Prostate gland (tissue), 2 donors: ENCODE measurements around the gene PDE9A. TPM values are rescaled to one million over a fixed set of nuclear protein-coding genes. Genes with fewer than 3 reads are reported as not detected.

Source experiments
- DNase-seq: peaks from one replicate; pipeline ENCODE4 v3.0.0-alpha.2; 2019; ENCODE audit warnings: low spot score
- H3K27ac ChIP-seq, 2 donors: fragments of 200-600 bp; sonication (generic); 2 replicates each; pipeline ENCODE4 v1.5.1; 2017 to 2019
- H3K27me3 ChIP-seq: fragments of 200-600 bp; sonication (generic); replicated peaks from 2 replicates; pipeline ENCODE4 v1.5.1; 2019; ENCODE audit not compliant: insufficient read depth
- H3K36me3 ChIP-seq, 2 donors: fragments of 200-600 bp; sonication (generic); 1 replicate in 1 of 2; 2 replicates in 1 of 2; pipeline versions ENCODE4 v1.5.1 to v1.8.1; 2017 to 2019
- H3K4me1 ChIP-seq: fragments of 200-600 bp; sonication (generic); replicated peaks from 2 replicates; pipeline ENCODE4 v1.5.1; 2019
- H3K4me3 ChIP-seq, 2 donors: fragments of 200-600 bp; sonication (generic); 2 replicates each; pipeline ENCODE4 v1.5.1; 2017 to 2019
- H3K9me3 ChIP-seq: fragments of 200-600 bp; sonication (generic); 2 replicates; pipeline ENCODE4 v1.5.1; 2017
- POLR2A ChIP-seq: fragments of 450-650 bp; IDR thresholded peaks from one replicate; pipeline ENCODE4 v1.6.1; 2016; ENCODE audit warnings: antibody characterized with exemption, mild to moderate bottlenecking
- POLR2AphosphoS5 ChIP-seq: sonication (generic); formaldehyde crosslinking; IDR thresholded peaks from one replicate; pipeline ENCODE4 v1.6.1; 2017; ENCODE audit warnings: antibody characterized with exemption
- whole genome bisulfite sequencing: methylation state at CpG from one replicate; pipeline ENCODE4 v1.1.5; 2018; 5-methylcytosine and 5-hydroxymethylcytosine counted together
- intact Hi-C: fragments of 100-400 bp; cut with DNase I; formaldehyde crosslinking; loops from one replicate; pipeline ENCODE4 v1.14.2; 2022
- total RNA-seq, 2 donors: library from RNA; depleted of rRNA; stranded (reverse); fragments of >200 nt; gene quantifications; one replicate each; pipeline ENCODE4 v1.1.0, GENCODE V29; 2016
- TF ChIP-seq, protein P1 (sequence below), 4 experiments: fragments of 200-600 bp in 2 of 4; fragments of 450-650 bp in 2 of 4; sonication (generic) in 2 of 4; IDR thresholded peaks; 1 replicate in 3 of 4; 2 replicates in 1 of 4; pipeline ENCODE4 v1.5.1; 2016 to 2019; ENCODE audit warnings: antibody characterized with exemption in 4 of 4, mild to moderate bottlenecking in 2 of 4, moderate library complexity in 2 of 4

PDE9A gene
- total RNA-seq, 2 donors from 2014 or later = 80.0 to 93.6 TPM

DNA sequence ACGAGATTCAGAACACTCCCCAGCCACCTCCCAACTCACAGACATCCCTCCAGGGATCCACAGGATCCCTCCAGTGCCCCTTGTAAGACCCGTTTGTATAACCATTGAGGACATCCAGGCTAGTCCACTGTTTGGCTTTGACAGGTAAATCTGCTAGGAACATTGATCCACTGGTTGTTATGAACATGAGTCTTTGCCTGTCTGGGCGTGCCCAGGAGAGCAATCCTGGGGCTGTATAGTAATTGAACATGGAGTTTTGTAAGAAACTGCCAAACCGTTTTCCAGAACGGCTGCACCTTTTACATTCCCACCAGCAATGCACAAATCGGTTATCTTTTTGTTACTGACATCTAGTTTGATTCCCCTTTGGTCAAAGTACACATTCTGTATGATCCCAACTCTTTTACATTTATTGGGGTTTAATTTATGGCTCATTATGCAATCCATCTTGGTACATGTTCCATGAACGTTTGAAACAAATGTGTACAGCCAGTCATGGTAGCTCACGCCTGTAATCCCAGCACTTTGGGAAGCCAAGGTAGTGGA, 137.2 kb downstream of the PDE9A start:
- intact Hi-C loops = no loop called here
- no peak for TF ChIP-seq POLR2A
- TF ChIP-seq, protein P1, sequence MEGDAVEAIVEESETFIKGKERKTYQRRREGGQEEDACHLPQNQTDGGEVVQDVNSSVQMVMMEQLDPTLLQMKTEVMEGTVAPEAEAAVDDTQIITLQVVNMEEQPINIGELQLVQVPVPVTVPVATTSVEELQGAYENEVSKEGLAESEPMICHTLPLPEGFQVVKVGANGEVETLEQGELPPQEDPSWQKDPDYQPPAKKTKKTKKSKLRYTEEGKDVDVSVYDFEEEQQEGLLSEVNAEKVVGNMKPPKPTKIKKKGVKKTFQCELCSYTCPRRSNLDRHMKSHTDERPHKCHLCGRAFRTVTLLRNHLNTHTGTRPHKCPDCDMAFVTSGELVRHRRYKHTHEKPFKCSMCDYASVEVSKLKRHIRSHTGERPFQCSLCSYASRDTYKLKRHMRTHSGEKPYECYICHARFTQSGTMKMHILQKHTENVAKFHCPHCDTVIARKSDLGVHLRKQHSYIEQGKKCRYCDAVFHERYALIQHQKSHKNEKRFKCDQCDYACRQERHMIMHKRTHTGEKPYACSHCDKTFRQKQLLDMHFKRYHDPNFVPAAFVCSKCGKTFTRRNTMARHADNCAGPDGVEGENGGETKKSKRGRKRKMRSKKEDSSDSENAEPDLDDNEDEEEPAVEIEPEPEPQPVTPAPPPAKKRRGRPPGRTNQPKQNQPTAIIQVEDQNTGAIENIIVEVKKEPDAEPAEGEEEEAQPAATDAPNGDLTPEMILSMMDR (IDR thresholded peaks at IDR 0.05) = no peak
- no peak for TF ChIP-seq POLR2AphosphoS5

GRCh38 chr21:42793774-42794173, 140.4 kb downstream of the PDE9A start:
- intact Hi-C loops = no loop called here
- Histone ChIP-seq H3K27ac (no peak overlapping the region), H3K4me3 (no peak overlapping the region), H3K27me3 (no peaks in the 10 kb centered on the region), H3K9me3 (no peaks in the 10 kb centered on the region), H3K36me3 (no peaks in the 10 kb centered on the region), H3K4me1 (no peaks in the 10 kb centered on the region)
- 84% methylated on average over 7 of the region's 7 CpGs for WGBS
- TF ChIP-seq POLR2A (no peak), POLR2AphosphoS5 (no peak)
- TF ChIP-seq, protein P1 (IDR thresholded peaks at IDR 0.05) = no peak
- no peak for DNase-seq

More for the DNA sequence above, 137.2 kb downstream of the PDE9A start:
- H3K36me3 ChIP-seq = no peaks in the 10 kb centered on the region
- H3K27ac ChIP-seq = no peak overlapping the region
- H3K4me1 ChIP-seq = no peaks in the 10 kb centered on the region
- WGBS = 49% methylated on average over 8 of the region's 8 CpGs
- DNase-seq = no peak
- no peak overlapping the region for H3K4me3 ChIP-seq
- no peaks in the 10 kb centered on the region for H3K27me3 ChIP-seq
- no peaks in the 10 kb centered on the region for H3K9me3 ChIP-seq

- no peaks in the 10 kb centered on the region for H3K36me3 ChIP-seq
- no peaks in the 10 kb centered on the region for H3K4me1 ChIP-seq
- no peak for DNase-seq
- H3K27ac ChIP-seq = no peak overlapping the region
- WGBS = 67% methylated on average over 5 of the region's 6 CpGs
- no peaks in the 10 kb centered on the region for H3K9me3 ChIP-seq
- no peaks in the 10 kb centered on the region for H3K27me3 ChIP-seq
- H3K4me3 ChIP-seq = no peak overlapping the region
- no peak for TF ChIP-seq POLR2AphosphoS5
- no peak for TF ChIP-seq POLR2A
- TF ChIP-seq, protein P1 (IDR thresholded peaks at IDR 0.05) = no peak
- intact Hi-C loops = no loop called here
Observed at GRCh38 chr21:42794551-42794950, 141.1 kb downstream of the PDE9A start.

GRCh38 chr21:42796327-42797062, 143.1 kb downstream of the PDE9A start:
- intact Hi-C loops = no loop called here
- no peak overlapping the region for H3K27ac ChIP-seq
- DNase-seq = no peak
- H3K9me3 ChIP-seq = no peaks in the 10 kb centered on the region
- 61% methylated on average over 13 of the region's 13 CpGs for WGBS
- no peaks in the 10 kb centered on the region for H3K36me3 ChIP-seq
- H3K27me3 ChIP-seq = no peaks in the 10 kb centered on the region
- no peaks in the 10 kb centered on the region for H3K4me1 ChIP-seq
- TF ChIP-seq POLR2A (no peak), POLR2AphosphoS5 (no peak)
- TF ChIP-seq, protein P1 (IDR thresholded peaks at IDR 0.05) = no peak
- no peak overlapping the region for H3K4me3 ChIP-seq

DNA sequence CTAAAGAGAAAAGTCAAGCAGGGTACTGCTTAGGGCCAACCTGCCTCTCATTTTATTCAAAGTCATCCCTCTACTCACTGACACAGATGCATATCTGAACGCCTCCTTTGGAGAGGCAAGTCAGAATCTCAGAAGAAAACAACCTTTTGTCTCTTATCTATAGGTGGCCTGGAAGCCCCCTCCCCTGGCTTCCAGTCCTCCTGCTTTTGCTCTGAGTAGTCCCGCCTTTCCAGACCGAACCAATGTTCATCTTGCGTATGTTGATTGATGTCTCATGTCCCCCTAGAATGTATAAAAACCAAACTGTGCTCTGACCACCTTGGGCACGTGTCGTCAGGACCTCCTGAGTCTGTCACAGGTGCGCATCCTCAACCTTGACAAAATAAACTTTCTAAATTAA, 144.1 kb downstream of the PDE9A start:
- H3K27ac ChIP-seq = no peak overlapping the region
- no peaks in the 10 kb centered on the region for H3K9me3 ChIP-seq
- no peaks in the 10 kb centered on the region for H3K27me3 ChIP-seq
- H3K36me3 ChIP-seq = no peaks in the 10 kb centered on the region
- DNase-seq = no peak
- TF ChIP-seq, protein P1 (IDR thresholded peaks at IDR 0.05) = no peak
- no peak for TF ChIP-seq POLR2A
- no peak for TF ChIP-seq POLR2AphosphoS5
- no peak overlapping the region for H3K4me3 ChIP-seq
- WGBS = 83% methylated on average over 7 of the region's 7 CpGs
- no peaks in the 10 kb centered on the region for H3K4me1 ChIP-seq
- intact Hi-C loops = no loop called here
